Activated T-cell treated with anti-CD3 and anti-CD28 coated beads, Interleukin-2, amount 50 U/mL, for 4 hours (primary cell): ENCODE data around the gene LRP1. TPM values are rescaled to one million over a fixed set of nuclear protein-coding genes. Genes with fewer than 3 reads are reported as not detected.

Source experiments
- ATAC-seq, 2 donors: fragments of 200-7000 bp; cut with Tn5 transposase; one replicate each; pipeline ENCODE4 v1.10.0; 2021
- DNase-seq: peaks from one replicate; pipeline ENCODE4 v3.0.0-alpha.2; 2020
- H3K27me3 Mint-ChIP-seq: one replicate; pipeline ENCODE4 v1.8.0; 2021; ENCODE audit warnings: low read depth, mixed read lengths
- H3K36me3 Mint-ChIP-seq: one replicate; pipeline ENCODE4 v1.8.0; 2022; ENCODE audit warnings: mixed read lengths; ENCODE audit not compliant: insufficient read depth
- H3K4me1 Mint-ChIP-seq: one replicate; pipeline ENCODE4 v1.8.0; 2021; ENCODE audit warnings: low read depth, mixed read lengths
- H3K4me3 Mint-ChIP-seq: one replicate; pipeline ENCODE4 v1.8.0; 2021; ENCODE audit warnings: mild to moderate bottlenecking, moderate library complexity, mixed read lengths
- H3K9me3 Mint-ChIP-seq: one replicate; pipeline ENCODE4 v1.8.0; 2021; ENCODE audit warnings: mixed read lengths
- total RNA-seq, 3 donors: library from RNA; stranded (reverse); gene quantifications; one replicate each; pipeline ENCODE4 v1.2.1, GENCODE V29; 2021

Gene LRP1
- total RNA-seq, 3 donors from 2014 or later: 0.98 to 1.1 (median 1.0) TPM

- Mint-ChIP-seq H3K4me3 (no peak overlapping the region), H3K4me1 (peaks cover 19% of the 10 kb centered on the region), H3K9me3 (no peaks in the 10 kb centered on the region), H3K36me3 (no peaks in the 10 kb centered on the region), H3K27me3 (peaks cover 23% of the 10 kb centered on the region)
- ATAC-seq (no peak), DNase-seq (no peak)
Measured at GRCh38 chr12:57210461-57210860, 82.2 kb downstream of the LRP1 start.

- H3K27me3 Mint-ChIP-seq: peaks cover 29% of the 10 kb centered on the region
- ATAC-seq: no peak
- no peak for DNase-seq
- H3K4me3 Mint-ChIP-seq: no peak overlapping the region
- no peaks in the 10 kb centered on the region for H3K36me3 Mint-ChIP-seq
- no peaks in the 10 kb centered on the region for H3K9me3 Mint-ChIP-seq
- peaks cover 25% of the 10 kb centered on the region for H3K4me1 Mint-ChIP-seq
Measured at GRCh38 chr12:57210926-57211692, 82.8 kb downstream of the LRP1 start.

DNA sequence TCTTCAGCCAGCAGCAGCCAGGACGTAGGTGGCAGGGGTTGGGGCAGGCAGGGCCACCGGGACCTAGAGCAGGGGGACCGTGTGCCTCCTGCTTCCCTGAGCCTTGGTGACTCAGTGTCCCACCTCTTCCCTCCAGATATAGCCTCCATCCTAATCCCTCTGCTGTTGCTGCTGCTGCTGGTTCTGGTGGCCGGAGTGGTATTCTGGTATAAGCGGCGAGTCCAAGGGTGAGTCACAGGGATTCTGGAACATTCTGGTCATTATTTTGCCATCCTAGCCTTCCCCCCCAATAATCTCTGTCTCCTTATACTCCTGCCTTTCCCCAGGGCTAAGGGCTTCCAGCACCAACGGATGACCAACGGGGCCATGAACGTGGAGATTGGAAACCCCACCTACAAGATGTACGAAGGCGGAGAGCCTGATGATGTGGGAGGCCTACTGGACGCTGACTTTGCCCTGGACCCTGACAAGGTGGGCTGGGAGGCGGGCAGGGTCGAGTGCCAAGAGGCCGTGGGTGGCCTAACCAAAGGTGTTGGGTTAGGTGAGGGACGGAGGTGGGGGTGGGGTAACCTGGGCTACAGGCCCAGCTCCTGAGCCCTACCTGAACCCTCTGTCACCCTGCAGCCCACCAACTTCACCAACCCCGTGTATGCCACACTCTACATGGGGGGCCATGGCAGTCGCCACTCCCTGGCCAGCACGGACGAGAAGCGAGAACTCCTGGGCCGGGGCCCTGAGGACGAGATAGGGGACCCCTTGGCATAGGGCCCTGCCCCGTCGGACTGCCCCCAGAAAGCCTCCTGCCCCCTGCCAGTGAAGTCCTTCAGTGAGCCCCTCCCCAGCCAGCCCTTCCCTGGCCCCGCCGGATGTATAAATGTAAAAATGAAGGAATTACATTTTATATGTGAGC is 83.8 kb downstream of the LRP1 start:
- DNase-seq: no peak
- H3K4me3 Mint-ChIP-seq: no peak overlapping the region
- H3K4me1 Mint-ChIP-seq: peaks cover 26% of the 10 kb centered on the region
- no peaks in the 10 kb centered on the region for H3K36me3 Mint-ChIP-seq
- no peak for ATAC-seq
- H3K9me3 Mint-ChIP-seq: no peaks in the 10 kb centered on the region
- peaks cover 29% of the 10 kb centered on the region for H3K27me3 Mint-ChIP-seq

DNA sequence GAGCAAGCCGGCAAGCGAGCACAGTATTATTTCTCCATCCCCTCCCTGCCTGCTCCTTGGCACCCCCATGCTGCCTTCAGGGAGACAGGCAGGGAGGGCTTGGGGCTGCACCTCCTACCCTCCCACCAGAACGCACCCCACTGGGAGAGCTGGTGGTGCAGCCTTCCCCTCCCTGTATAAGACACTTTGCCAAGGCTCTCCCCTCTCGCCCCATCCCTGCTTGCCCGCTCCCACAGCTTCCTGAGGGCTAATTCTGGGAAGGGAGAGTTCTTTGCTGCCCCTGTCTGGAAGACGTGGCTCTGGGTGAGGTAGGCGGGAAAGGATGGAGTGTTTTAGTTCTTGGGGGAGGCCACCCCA is 84.4 kb downstream of the LRP1 start:
- Mint-ChIP-seq H3K4me3 (no peak overlapping the region), H3K27me3 (peaks cover 36% of the 10 kb centered on the region), H3K36me3 (no peaks in the 10 kb centered on the region), H3K9me3 (no peaks in the 10 kb centered on the region), H3K4me1 (peaks cover 31% of the 10 kb centered on the region)
- DNase-seq: no peak
- no peak for ATAC-seq

- H3K27me3 Mint-ChIP-seq: peaks cover 41% of the 10 kb centered on the region
- no peaks in the 10 kb centered on the region for H3K9me3 Mint-ChIP-seq
- ATAC-seq (peak; percentile 56 to 63), DNase-seq (peak; percentile 84)
- no peaks in the 10 kb centered on the region for H3K36me3 Mint-ChIP-seq
- peaks cover 34% of the 10 kb centered on the region for H3K4me1 Mint-ChIP-seq
- no peak overlapping the region for H3K4me3 Mint-ChIP-seq
Measured at GRCh38 chr12:57213058-57213715, 84.9 kb downstream of the LRP1 start.

GRCh38 chr12:57213763-57214397 is 85.6 kb downstream of the LRP1 start:
- H3K27me3 Mint-ChIP-seq: peaks cover 48% of the 10 kb centered on the region
- peaks cover 38% of the 10 kb centered on the region for H3K4me1 Mint-ChIP-seq

DNA sequence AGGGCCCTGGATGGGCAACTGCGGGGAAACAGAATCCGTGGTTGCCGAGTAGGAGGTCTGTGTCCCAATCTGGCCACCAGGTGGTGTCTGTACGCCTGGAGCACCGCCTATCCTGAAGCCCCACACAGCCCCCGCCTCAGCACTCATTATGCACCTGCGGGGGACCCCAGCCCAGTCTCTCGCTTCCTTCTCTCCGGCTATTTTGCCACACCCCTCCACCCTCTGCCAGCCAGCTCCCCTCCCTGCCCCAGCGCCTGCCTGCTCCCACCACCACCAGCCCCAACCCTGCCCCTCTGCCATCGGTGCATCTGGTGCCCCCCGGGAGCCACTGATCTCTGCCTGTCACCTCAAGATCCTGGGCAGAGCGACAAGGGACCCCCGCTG is 86.1 kb downstream of the LRP1 start:
- DNase-seq (peak; percentile 66), ATAC-seq (peak; percentile 60 to 61)
- Mint-ChIP-seq H3K4me3 (no peak overlapping the region), H3K9me3 (no peaks in the 10 kb centered on the region), H3K36me3 (no peaks in the 10 kb centered on the region), H3K27me3 (peaks cover 53% of the 10 kb centered on the region), H3K4me1 (peaks cover 38% of the 10 kb centered on the region)

More at GRCh38 chr12:57213763-57214397, 85.6 kb downstream of the LRP1 start:
- Mint-ChIP-seq H3K36me3 (no peaks in the 10 kb centered on the region), H3K9me3 (no peaks in the 10 kb centered on the region), H3K4me3 (no peak overlapping the region)
- DNase-seq: no peak
- no peak for ATAC-seq

- no peak for ATAC-seq
- Mint-ChIP-seq H3K4me3 (no peak overlapping the region), H3K4me1 (peaks cover 41% of the 10 kb centered on the region), H3K9me3 (no peaks in the 10 kb centered on the region), H3K27me3 (peaks cover 58% of the 10 kb centered on the region), H3K36me3 (no peaks in the 10 kb centered on the region)
- no peak for DNase-seq
Measured at GRCh38 chr12:57215065-57215464, 86.8 kb downstream of the LRP1 start.

DNA sequence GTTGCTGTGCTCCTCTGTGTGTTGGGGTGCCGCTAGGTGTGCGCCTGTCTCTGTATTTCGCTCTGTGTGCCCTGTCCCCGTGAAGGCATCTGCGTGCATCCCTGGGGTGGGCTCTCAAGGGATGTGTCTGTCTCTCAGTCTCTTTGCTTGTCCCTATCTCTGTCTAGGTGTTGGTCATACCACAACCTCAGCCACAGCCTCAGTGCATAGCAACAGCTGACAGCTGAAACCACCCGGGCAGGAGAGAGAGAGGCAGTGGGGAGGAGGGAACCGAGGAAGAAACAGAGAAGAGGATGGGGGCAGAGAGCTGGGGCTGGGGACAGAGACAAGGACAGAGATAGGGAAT is 87.4 kb downstream of the LRP1 start:
- H3K9me3 Mint-ChIP-seq: no peaks in the 10 kb centered on the region
- peak overlapping the region; percentile 70 for H3K4me3 Mint-ChIP-seq
- ATAC-seq (peak; percentile 29 to 51), DNase-seq (no peak)
- peaks cover 60% of the 10 kb centered on the region for H3K27me3 Mint-ChIP-seq
- H3K36me3 Mint-ChIP-seq: no peaks in the 10 kb centered on the region
- H3K4me1 Mint-ChIP-seq: peaks cover 43% of the 10 kb centered on the region

- H3K36me3 Mint-ChIP-seq: no peaks in the 10 kb centered on the region
- H3K4me1 Mint-ChIP-seq: peaks cover 49% of the 10 kb centered on the region
- ATAC-seq: peak; percentile 24 to 31
- H3K4me3 Mint-ChIP-seq: peak within 1 kb of the TSS; percentile 79
- peak; percentile 67 for DNase-seq
- peaks cover 67% of the 10 kb centered on the region for H3K27me3 Mint-ChIP-seq
- no peaks in the 10 kb centered on the region for H3K9me3 Mint-ChIP-seq
Measured at GRCh38 chr12:57216014-57216911, 88.0 kb downstream of the LRP1 start, which contains the start of gene NXPH4. Gene NXPH4 (plus strand): TSS chr12:57216794. CDS start chr12:57216970, 176 bp downstream.

DNA sequence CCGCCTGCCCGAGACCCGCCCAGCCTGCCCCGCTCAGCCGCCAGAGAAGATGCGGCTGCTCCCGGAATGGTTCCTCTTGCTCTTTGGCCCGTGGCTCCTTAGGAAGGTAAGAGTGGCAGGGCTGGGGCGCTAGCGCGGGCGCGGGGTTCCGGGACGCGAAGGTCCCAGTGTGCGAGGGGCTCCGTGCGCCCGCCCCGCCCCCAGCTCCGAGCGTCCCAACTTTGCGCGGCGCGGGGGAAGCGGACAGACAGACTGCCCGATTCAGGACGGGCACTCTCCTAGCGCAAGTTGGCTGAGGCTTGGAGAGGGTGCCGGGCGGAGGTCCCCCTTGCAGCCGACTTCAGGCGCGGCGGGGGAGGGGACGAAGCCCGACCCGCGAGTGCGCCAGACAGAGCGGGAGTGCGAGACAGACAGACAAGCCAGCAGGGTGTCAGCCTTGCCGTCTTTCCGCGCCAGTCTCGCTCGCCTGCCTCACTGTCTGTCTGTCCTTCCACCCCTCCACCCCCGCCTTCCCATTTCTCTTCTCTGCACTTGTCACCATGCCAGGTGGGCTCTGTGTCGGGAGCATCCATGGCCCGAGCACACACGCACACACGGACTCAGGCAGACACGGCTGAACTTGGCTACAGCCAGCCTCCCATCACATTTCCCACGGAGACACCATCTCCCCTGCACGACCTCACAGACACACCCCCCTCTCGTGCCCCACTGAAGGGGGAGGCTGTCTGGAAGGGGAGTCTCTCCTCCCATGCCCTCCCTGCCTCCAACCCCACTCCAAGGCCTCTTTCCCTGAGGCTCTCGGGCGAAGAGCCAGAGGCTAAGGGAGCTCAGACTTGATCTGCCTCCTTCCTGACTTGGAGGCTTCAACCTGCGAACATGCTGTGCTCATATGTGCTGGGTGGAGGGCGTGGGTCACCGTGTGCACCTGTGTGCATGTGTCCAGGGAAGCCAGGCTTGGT is 88.9 kb downstream of the LRP1 start:
- DNase-seq (no peak), ATAC-seq (peak; percentile 17 to 20)
- no peaks in the 10 kb centered on the region for H3K36me3 Mint-ChIP-seq
- peak overlapping the region; percentile 79 for H3K4me3 Mint-ChIP-seq
- peaks cover 56% of the 10 kb centered on the region for H3K4me1 Mint-ChIP-seq
- H3K27me3 Mint-ChIP-seq: peaks cover 76% of the 10 kb centered on the region
- no peaks in the 10 kb centered on the region for H3K9me3 Mint-ChIP-seq

DNA sequence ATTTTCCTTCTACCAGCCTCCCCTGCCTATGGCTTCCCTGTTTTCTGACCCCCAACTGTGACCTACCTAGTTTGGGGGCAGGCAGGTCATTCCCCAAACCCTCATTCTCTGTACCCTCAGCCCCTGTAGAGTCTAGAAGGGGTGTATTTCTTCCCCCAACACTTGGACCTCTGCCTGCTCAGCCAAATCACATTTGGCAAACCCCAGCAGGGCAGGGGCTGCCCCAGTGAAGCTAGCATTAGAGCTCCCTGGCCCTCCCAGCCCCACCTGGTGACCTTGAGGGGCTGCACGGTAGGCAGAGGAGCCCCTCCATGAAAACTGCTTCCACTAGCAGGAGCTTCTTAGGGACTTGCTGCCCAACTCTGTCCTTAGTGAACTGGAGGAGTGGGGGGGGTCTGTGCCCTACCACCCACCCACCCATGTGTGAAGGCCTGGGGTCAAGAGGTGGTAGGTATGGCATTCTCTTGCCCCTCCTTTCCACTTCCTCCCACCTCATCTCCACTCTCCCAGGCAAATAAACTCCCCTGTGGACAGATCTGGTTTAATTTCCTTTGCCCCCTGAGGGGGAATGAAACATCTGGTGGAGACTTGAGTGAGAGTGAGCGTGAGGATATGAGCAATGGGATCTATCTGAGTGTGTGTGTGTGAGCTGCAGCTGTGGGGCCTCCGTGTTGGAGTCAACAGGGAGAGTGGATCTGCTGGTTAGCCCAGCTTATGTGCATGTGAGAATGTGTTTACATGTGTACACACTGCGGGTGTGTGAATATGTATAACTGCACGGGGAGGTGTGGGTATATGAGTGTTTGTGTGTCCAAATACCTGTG is 90.0 kb downstream of the LRP1 start:
- Mint-ChIP-seq H3K36me3 (no peaks in the 10 kb centered on the region), H3K9me3 (no peaks in the 10 kb centered on the region), H3K27me3 (peaks cover 86% of the 10 kb centered on the region), H3K4me3 (peak overlapping the region; percentile 79), H3K4me1 (peaks cover 61% of the 10 kb centered on the region)
- ATAC-seq (no peak), DNase-seq (no peak)
